Measurements from ENCODE around the gene MRPS12. TPM values are rescaled to one million over a fixed set of nuclear protein-coding genes. Genes with fewer than 3 reads are reported as not detected.
A peak's percentile ranks its signal among the peaks of the same experiment; 100 is the strongest.

The MRPS12 gene
- total and polyA plus RNA-seq, 10 donors = 23.2 to 47.8 (median 27.7) TPM

DNA sequence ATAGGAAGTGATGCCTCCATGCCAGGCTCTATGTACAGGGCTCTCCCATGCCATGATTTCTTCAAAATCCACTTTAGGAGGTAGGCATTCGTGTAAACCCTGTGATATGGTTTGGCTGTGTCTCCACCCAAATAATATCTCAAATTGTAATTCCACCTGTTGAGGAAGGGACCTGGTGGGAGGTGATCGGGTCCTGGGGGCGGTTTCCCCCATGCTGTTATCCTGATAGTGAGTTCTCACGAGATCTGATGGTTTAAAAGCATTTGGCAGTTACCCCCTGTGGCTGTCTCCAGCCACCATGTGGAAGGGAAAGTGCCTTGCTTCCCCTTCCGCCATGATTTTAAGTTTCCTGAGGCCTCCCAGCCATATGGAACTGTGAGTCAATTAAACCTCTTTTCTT is 8.3 kb upstream of the MRPS12 start:
- no peaks in the 10 kb centered on the region for H3K9me3 ChIP-seq
- peaks cover 0 to 56% (median 33%) of the 10 kb centered on the region in 6 donors for H3K36me3 ChIP-seq
- H3K27ac ChIP-seq = no peak overlapping the region
- H3K4me1 ChIP-seq = peaks cover 0 to 18% (median 0%) of the 10 kb centered on the region in 6 donors
- intact Hi-C loops (cut with DNase I; ENCODE audit: low total_unique reads) = no loop called here
- H3K27me3 ChIP-seq (replicated peaks in 1 of 7) = no peaks in the 10 kb centered on the region
- no peak overlapping the region for H3K4me3 ChIP-seq
- DNase-seq = peak; percentile 12
- 87 to 97% (median 91%) methylated on average over 5 of the region's 5 CpGs for WGBS, 5 donors
- TF ChIP-seq, protein P1, sequence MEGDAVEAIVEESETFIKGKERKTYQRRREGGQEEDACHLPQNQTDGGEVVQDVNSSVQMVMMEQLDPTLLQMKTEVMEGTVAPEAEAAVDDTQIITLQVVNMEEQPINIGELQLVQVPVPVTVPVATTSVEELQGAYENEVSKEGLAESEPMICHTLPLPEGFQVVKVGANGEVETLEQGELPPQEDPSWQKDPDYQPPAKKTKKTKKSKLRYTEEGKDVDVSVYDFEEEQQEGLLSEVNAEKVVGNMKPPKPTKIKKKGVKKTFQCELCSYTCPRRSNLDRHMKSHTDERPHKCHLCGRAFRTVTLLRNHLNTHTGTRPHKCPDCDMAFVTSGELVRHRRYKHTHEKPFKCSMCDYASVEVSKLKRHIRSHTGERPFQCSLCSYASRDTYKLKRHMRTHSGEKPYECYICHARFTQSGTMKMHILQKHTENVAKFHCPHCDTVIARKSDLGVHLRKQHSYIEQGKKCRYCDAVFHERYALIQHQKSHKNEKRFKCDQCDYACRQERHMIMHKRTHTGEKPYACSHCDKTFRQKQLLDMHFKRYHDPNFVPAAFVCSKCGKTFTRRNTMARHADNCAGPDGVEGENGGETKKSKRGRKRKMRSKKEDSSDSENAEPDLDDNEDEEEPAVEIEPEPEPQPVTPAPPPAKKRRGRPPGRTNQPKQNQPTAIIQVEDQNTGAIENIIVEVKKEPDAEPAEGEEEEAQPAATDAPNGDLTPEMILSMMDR (IDR thresholded peaks at IDR 0.05 in 8 of 11, conservative IDR thresholded peaks at IDR 0.05 in 3 of 11) = no peak
- TF ChIP-seq POLR2AphosphoS5 (IDR thresholded peaks at IDR 0.05) = no peak
- TF ChIP-seq POLR2A (IDR thresholded peaks at IDR 0.05) = no peak

DNA sequence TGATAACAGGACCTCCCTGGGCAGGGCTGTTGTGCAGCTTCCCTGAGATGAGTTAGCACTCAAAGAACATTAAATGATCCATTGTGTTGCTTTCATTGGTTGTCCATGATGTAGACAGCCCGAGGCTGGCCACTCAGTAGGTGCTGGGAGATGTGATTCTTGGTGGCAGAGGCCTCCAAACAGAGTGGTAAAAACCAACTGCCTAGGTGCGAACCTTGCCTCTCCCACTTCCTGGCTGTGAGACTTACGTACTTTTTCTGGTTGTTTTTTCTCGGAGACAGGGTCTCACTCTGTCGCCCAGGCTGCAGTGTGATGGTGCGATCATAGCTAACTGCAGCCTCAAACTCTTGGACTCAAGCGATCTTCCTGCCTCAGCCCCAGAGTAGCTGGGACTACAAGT is 6.4 kb upstream of the MRPS12 start:
- DNase-seq = peak; percentile 62
- peak overlapping the region in 5 of 8 donors; percentile 39 to 80 (median 56) for H3K27ac ChIP-seq
- intact Hi-C loops (cut with DNase I; ENCODE audit: low total_unique reads) = no loop called here
- no peak overlapping the region for H3K4me3 ChIP-seq
- 82 to 95% (median 86%) methylated on average over 7 of the region's 7 CpGs for WGBS, 5 donors
- TF ChIP-seq, protein P1 (IDR thresholded peaks at IDR 0.05 in 8 of 11, conservative IDR thresholded peaks at IDR 0.05 in 3 of 11) = no peak
- TF ChIP-seq POLR2AphosphoS5 (IDR thresholded peaks at IDR 0.05) (no peak), POLR2A (IDR thresholded peaks at IDR 0.05) (no peak)
- peaks cover 3 to 33% (median 11%) of the 10 kb centered on the region in 6 donors for H3K4me1 ChIP-seq
- H3K9me3 ChIP-seq = no peaks in the 10 kb centered on the region
- H3K27me3 ChIP-seq (replicated peaks in 1 of 7) = no peaks in the 10 kb centered on the region
- peaks cover 0 to 52% (median 33%) of the 10 kb centered on the region in 6 donors for H3K36me3 ChIP-seq

DNA sequence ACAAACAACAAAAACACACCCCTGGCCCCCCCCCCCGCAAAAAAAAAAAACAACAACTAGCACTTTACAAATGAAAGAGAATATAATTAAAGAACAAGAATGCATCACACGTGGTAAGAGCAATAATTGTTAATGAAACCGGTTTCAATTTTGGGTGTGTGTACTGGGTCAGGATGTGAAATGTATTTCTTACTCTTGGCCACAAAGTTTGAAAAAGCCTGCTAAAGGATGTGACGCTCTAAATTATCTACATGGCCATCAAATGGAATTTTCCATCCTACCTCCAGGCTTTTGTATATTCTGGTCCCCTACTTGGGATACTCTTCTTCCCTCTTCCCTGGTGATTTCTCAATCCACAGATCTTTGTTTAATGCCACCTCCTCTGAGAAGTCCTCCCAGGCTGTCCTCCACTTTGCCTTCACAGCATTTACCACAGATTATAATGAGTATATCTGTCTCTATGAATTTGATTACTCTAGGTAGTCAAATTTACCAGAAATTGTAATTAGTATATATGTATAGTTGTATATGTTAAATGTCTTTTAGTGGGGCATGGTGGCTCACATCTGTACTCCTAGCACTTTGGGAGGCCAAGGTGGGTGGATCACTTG is 2.2 kb upstream of the MRPS12 start:
- no peak overlapping the region for H3K4me3 ChIP-seq
- no peak for DNase-seq
- WGBS, 5 donors = 73 to 76% (median 74%) methylated on average over 4 of the region's 4 CpGs
- peak overlapping the region in 6 of 8 donors; percentile 32 to 93 (median 62) for H3K27ac ChIP-seq
- peaks cover 16 to 67% (median 40%) of the 10 kb centered on the region in 6 donors for H3K4me1 ChIP-seq
- intact Hi-C loops (cut with DNase I; ENCODE audit: low total_unique reads) = no loop called here
- H3K27me3 ChIP-seq (replicated peaks in 1 of 7) = no peaks in the 10 kb centered on the region
- TF ChIP-seq, protein P1 (IDR thresholded peaks at IDR 0.05 in 8 of 11, conservative IDR thresholded peaks at IDR 0.05 in 3 of 11) = no peak
- TF ChIP-seq POLR2A (IDR thresholded peaks at IDR 0.05) = no peak
- H3K9me3 ChIP-seq = no peaks in the 10 kb centered on the region
- H3K36me3 ChIP-seq = peaks cover 0 to 43% (median 29%) of the 10 kb centered on the region in 6 donors

DNA sequence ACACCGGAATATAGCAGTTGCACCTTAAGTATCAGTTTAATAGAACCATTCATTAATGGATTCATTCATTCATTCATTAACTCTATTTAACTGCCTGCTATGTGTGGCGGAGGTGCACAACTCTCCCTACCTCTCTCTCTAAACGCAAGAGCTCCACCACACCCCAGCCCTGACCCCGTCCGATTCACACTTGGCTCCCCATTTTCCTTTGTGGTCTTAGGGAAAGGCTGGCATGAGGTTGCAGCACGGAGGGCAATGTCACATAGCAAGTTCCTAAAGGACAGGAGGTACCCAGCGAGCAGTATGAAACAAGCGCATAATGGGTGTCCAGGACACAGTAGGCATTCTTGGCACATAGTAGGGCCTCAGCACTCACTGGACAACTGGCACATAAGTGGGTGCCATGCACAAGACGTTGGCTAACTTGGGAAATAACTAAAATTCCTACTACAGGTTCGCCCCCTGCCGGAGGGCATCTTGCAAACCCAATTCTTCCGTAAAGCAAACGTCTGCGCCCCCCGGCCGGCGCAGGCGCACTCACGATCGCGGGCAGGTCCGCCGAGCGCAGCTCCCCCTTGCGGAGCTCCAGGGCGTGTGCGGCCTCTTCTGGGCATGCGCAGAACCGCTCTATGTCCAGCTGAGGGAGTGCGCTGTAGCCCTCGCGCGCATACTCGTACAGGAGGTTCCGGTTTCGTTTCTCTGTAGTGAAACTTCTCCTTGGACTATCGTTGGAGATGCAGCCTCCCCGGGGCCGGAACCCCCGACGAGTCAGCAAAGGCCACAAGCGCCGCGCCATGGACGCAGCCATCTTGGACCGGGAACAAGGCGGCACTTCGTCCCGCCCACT is 592 bp upstream of the MRPS12 start, which contains the start of gene SARS2:
TSS of gene SARS2 (minus strand) at position 835 of the 847 bp plus-strand sequence. CDS start at position 808, 27 bp downstream.
- DNase-seq = peak; percentile 98
- Histone ChIP-seq H3K27ac (peak within 1 kb of the TSS; percentile 81 to 93 (median 88)), H3K9me3 (peaks cover 0 to 7% (median 4%) of the 10 kb centered on the region in 8 donors), H3K36me3 (peaks cover 0 to 43% (median 15%) of the 10 kb centered on the region in 6 donors), H3K4me3 (peak within 1 kb of the TSS; percentile 51 to 82 (median 72)), H3K4me1 (peaks cover 16 to 76% (median 40%) of the 10 kb centered on the region in 6 donors), H3K27me3 (replicated peaks in 1 of 7) (no peaks in the 10 kb centered on the region)
- no peak for TF ChIP-seq POLR2A (IDR thresholded peaks at IDR 0.05)
- TF ChIP-seq POLR2AphosphoS5 (IDR thresholded peaks at IDR 0.05) = peak in 1 of 3 donors; percentile 90
- TF ChIP-seq, protein P1 (IDR thresholded peaks at IDR 0.05 in 8 of 11, conservative IDR thresholded peaks at IDR 0.05 in 3 of 11) = peak; percentile 99 to 100 (median 100)
- intact Hi-C loops (cut with DNase I; ENCODE audit: low total_unique reads) = loop anchor here (10.0 kb wide), 1 partner anchor 295 kb away; no protein-coding TSS in a partner anchor
- WGBS, 5 donors = 3 to 4% (median 3%) methylated on average over 43 to 49 of the region's 49 CpGs

Data from spleen (tissue), 11 donors.